WTC11 (cell line): ENCODE results near the gene RPS15. TPM values are rescaled to one million over a fixed set of nuclear protein-coding genes. Genes with fewer than 3 reads are reported as not detected.

Experiments
- ATAC-seq: fragments of 200-7000 bp; cut with Tn5 transposase; 2 replicates; pipeline ENCODE4 v1.10.0; 2021; ENCODE audit warnings: mild to moderate bottlenecking, moderate library complexity
- CTCF ChIA-PET: fragments of 300-600 bp; sonication (Branson Sonifier 250); formaldehyde crosslinking; loops from one replicate; lab custom pipeline; 2021; ENCODE audit warnings: antibody characterized with exemption; lab: Charles Lee
- POLR2A ChIA-PET: fragments of 350-600 bp; sonication (Branson Sonifier 250); formaldehyde crosslinking; loops from one replicate; lab custom pipeline; 2021; ENCODE audit warnings: antibody characterized with exemption; lab: Charles Lee
- DNase-seq: peaks from one replicate; pipeline ENCODE4 v3.0.0; 2021; ENCODE audit warnings: low spot score
- H3K27ac Mint-ChIP-seq: 2 replicates; pipeline ENCODE4 v1.8.0; 2021; ENCODE audit warnings: mixed read lengths
- H3K27me3 Mint-ChIP-seq: 2 replicates; pipeline ENCODE4 v1.8.0; 2021; ENCODE audit warnings: low read depth, mild to moderate bottlenecking, moderate library complexity, mixed read lengths
- H3K36me3 Mint-ChIP-seq: 2 replicates; pipeline ENCODE4 v1.8.0; 2021; ENCODE audit warnings: mixed read lengths
- H3K4me1 Mint-ChIP-seq: 2 replicates; pipeline ENCODE4 v1.8.0; 2022; ENCODE audit warnings: mixed read lengths
- H3K4me3 Mint-ChIP-seq: 2 replicates; pipeline ENCODE4 v1.8.0; 2021; ENCODE audit warnings: mild to moderate bottlenecking, moderate library complexity, mixed read lengths
- H3K9me3 Mint-ChIP-seq: 2 replicates; pipeline ENCODE4 v1.8.0; 2021; ENCODE audit warnings: mixed read lengths
- JUN ChIP-seq: sonication (generic); formaldehyde crosslinking; IDR thresholded peaks from 2 replicates; pipeline ENCODE4 v1.8.0; 2023; ENCODE audit warnings: mild to moderate bottlenecking, missing genetic modification reagents
- MYBL2 ChIP-seq: sonication (generic); formaldehyde crosslinking; IDR thresholded peaks from 2 replicates; pipeline ENCODE4 v1.8.1; 2023; ENCODE audit warnings: mild to moderate bottlenecking, moderate library complexity, missing genetic modification reagents
- NFATC4 ChIP-seq: fragments of 250-450 bp; sonication (Bioruptor Pico); IDR thresholded peaks from 2 replicates; pipeline ENCODE4 v1.9.0; 2021; ENCODE audit warnings: mild to moderate bottlenecking
- NFE2L1 ChIP-seq: sonication (generic); formaldehyde crosslinking; IDR thresholded peaks from 2 replicates; pipeline ENCODE4 v1.8.1; 2023; ENCODE audit warnings: missing genetic modification reagents
- NR1H2 ChIP-seq: sonication (generic); formaldehyde crosslinking; IDR thresholded peaks from 2 replicates; pipeline ENCODE4 v1.9.0; 2021; ENCODE audit warnings: mild to moderate bottlenecking, moderate library complexity, missing genetic modification reagents
- NR2C2 ChIP-seq: sonication (generic); formaldehyde crosslinking; IDR thresholded peaks from 2 replicates; pipeline ENCODE4 v1.8.0; 2022; ENCODE audit warnings: mild to moderate bottlenecking, missing genetic modification reagents
- OVOL2 ChIP-seq: fragments of 250-450 bp; sonication (Bioruptor Pico); IDR thresholded peaks from 2 replicates; pipeline ENCODE4 v1.9.0; 2021; ENCODE audit warnings: mild to moderate bottlenecking, borderline replicate concordance
- SMAD4 ChIP-seq: sonication (generic); formaldehyde crosslinking; IDR thresholded peaks from 2 replicates; pipeline ENCODE4 v1.8.0; 2022; ENCODE audit warnings: mild to moderate bottlenecking, missing genetic modification reagents
- SOX15 ChIP-seq: fragments of 250-450 bp; sonication (Bioruptor Pico); IDR thresholded peaks from 2 replicates; pipeline ENCODE4 v1.9.0; 2021; ENCODE audit warnings: mild to moderate bottlenecking
- TCF7 ChIP-seq: sonication (generic); formaldehyde crosslinking; IDR thresholded peaks from 2 replicates; pipeline ENCODE4 v1.8.0; 2022; ENCODE audit warnings: mild to moderate bottlenecking, low read depth, missing genetic modification reagents, moderate library complexity
- total RNA-seq: library from RNA; stranded (reverse); gene quantifications from 3 replicates; pipeline ENCODE4 v1.2.3, GENCODE V29; 2021
- TF ChIP-seq, protein P1 (sequence below): sonication (generic); formaldehyde crosslinking; IDR thresholded peaks from 2 replicates; pipeline ENCODE4 v1.8.1; 2022; ENCODE audit warnings: missing genetic modification reagents, borderline replicate concordance
- TF ChIP-seq, protein P2 (sequence below): sonication (generic); formaldehyde crosslinking; IDR thresholded peaks from 2 replicates; pipeline ENCODE4 v1.8.0; 2022; ENCODE audit warnings: mild to moderate bottlenecking, missing genetic modification reagents
- TF ChIP-seq, protein P3 (sequence below): sonication (generic); formaldehyde crosslinking; IDR thresholded peaks from 2 replicates; pipeline ENCODE4 v1.8.0; 2022; ENCODE audit warnings: mild to moderate bottlenecking, missing genetic modification reagents
- TF ChIP-seq, protein P4 (sequence below): sonication (generic); formaldehyde crosslinking; conservative IDR thresholded peaks from 2 replicates; pipeline ENCODE4 v1.8.1; 2022; ENCODE audit warnings: mild to moderate bottlenecking, missing genetic modification reagents
- TF ChIP-seq, protein P5 (sequence below): sonication (generic); formaldehyde crosslinking; IDR thresholded peaks from 2 replicates; pipeline ENCODE4 v1.8.1; 2023; ENCODE audit warnings: mild to moderate bottlenecking, missing genetic modification reagents, moderate library complexity
- TF ChIP-seq, protein P6 (sequence below): fragments of 200-600 bp; IDR thresholded peaks from 2 replicates; pipeline ENCODE4 v1.8.0; 2022; ENCODE audit warnings: antibody characterized with exemption
- TF ChIP-seq, protein P7 (sequence below): sonication (generic); formaldehyde crosslinking; IDR thresholded peaks from 2 replicates; pipeline ENCODE4 v1.8.0; 2023; ENCODE audit warnings: missing genetic modification reagents, mild to moderate bottlenecking, borderline replicate concordance
- TF ChIP-seq, protein P8 (sequence below): sonication (generic); formaldehyde crosslinking; IDR thresholded peaks from 2 replicates; pipeline ENCODE4 v1.8.1; 2022; ENCODE audit warnings: low read depth, mild to moderate bottlenecking, moderate library complexity, missing genetic modification reagents, borderline replicate concordance
- TF ChIP-seq, protein P9 (sequence below): sonication (generic); formaldehyde crosslinking; IDR thresholded peaks from 2 replicates; pipeline ENCODE4 v1.8.1; 2022; ENCODE audit warnings: mild to moderate bottlenecking, missing genetic modification reagents, moderate library complexity, borderline replicate concordance

The RPS15 gene
- total RNA-seq, 1 experiment from 2014 or later, result 1,932 TPM

DNA sequence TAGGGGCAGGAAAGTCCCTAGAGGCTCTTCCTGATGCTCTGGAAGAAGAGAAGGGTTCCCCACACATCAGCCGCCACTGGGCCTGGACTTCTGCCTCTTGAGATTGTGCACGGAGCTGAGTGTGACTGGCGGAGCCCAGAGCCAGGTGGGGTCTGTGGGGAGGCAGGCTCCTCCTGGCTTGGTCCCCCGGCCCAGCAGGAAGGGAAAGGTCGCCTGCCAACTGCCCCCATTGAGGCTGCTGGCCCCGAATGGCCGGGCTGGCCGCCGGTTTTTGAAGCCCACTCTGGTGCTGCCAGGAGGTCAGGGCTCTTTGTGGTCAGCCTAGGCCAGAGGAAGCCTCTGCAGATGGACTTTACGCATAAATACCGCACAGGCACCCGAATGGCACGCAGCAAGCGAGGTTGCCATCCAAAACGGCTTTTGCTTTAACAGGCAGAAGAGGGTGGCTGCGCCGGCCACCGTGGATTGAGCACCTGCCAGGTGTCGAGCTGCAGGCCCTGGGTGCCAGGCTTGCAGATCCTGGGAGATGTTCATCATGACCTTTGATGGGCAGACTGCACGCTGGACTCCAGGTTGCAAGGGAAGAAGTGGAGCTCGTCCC is 25.8 kb upstream of the RPS15 start:
- H3K4me1 Mint-ChIP-seq, result peaks cover 72% of the 10 kb centered on the region
- H3K27ac Mint-ChIP-seq, result peak overlapping the region; percentile 87
- no peaks in the 10 kb centered on the region for H3K9me3 Mint-ChIP-seq
- no peaks in the 10 kb centered on the region for H3K27me3 Mint-ChIP-seq
- ATAC-seq (no peak), DNase-seq (no peak)
- TF ChIP-seq, protein P1, sequence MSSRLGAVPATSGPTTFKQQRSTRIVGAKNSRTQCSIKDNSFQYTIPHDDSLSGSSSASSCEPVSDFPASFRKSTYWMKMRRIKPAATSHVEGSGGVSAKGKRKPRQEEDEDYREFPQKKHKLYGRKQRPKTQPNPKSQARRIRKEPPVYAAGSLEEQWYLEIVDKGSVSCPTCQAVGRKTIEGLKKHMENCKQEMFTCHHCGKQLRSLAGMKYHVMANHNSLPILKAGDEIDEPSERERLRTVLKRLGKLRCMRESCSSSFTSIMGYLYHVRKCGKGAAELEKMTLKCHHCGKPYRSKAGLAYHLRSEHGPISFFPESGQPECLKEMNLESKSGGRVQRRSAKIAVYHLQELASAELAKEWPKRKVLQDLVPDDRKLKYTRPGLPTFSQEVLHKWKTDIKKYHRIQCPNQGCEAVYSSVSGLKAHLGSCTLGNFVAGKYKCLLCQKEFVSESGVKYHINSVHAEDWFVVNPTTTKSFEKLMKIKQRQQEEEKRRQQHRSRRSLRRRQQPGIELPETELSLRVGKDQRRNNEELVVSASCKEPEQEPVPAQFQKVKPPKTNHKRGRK (CRISPR knock-in tag), result no peak
- TF ChIP-seq MYBL2 (CRISPR knock-in tag), result no peak
- TF ChIP-seq, protein P2, sequence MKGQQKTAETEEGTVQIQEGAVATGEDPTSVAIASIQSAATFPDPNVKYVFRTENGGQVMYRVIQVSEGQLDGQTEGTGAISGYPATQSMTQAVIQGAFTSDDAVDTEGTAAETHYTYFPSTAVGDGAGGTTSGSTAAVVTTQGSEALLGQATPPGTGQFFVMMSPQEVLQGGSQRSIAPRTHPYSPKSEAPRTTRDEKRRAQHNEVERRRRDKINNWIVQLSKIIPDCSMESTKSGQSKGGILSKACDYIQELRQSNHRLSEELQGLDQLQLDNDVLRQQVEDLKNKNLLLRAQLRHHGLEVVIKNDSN (CRISPR knock-in tag), result no peak
- no peak for TF ChIP-seq NR2C2
- TF ChIP-seq, protein P3, sequence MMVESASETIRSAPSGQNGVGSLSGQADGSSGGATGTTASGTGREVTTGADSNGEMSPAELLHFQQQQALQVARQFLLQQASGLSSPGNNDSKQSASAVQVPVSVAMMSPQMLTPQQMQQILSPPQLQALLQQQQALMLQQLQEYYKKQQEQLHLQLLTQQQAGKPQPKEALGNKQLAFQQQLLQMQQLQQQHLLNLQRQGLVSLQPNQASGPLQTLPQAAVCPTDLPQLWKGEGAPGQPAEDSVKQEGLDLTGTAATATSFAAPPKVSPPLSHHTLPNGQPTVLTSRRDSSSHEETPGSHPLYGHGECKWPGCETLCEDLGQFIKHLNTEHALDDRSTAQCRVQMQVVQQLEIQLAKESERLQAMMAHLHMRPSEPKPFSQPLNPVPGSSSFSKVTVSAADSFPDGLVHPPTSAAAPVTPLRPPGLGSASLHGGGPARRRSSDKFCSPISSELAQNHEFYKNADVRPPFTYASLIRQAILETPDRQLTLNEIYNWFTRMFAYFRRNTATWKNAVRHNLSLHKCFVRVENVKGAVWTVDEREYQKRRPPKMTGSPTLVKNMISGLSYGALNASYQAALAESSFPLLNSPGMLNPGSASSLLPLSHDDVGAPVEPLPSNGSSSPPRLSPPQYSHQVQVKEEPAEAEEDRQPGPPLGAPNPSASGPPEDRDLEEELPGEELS (CRISPR knock-in tag), result no peak
- TF ChIP-seq, protein P4, sequence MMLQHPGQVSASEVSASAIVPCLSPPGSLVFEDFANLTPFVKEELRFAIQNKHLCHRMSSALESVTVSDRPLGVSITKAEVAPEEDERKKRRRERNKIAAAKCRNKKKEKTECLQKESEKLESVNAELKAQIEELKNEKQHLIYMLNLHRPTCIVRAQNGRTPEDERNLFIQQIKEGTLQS (CRISPR knock-in tag), result no peak
- no peak for TF ChIP-seq NFE2L1 (CRISPR knock-in tag)
- no peak for TF ChIP-seq NR1H2
- no peak for TF ChIP-seq TCF7 (CRISPR knock-in tag)
- TF ChIP-seq, protein P5, sequence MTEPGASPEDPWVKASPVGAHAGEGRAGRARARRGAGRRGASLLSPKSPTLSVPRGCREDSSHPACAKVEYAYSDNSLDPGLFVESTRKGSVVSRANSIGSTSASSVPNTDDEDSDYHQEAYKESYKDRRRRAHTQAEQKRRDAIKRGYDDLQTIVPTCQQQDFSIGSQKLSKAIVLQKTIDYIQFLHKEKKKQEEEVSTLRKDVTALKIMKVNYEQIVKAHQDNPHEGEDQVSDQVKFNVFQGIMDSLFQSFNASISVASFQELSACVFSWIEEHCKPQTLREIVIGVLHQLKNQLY (CRISPR knock-in tag), result no peak
- TF ChIP-seq, protein P6, sequence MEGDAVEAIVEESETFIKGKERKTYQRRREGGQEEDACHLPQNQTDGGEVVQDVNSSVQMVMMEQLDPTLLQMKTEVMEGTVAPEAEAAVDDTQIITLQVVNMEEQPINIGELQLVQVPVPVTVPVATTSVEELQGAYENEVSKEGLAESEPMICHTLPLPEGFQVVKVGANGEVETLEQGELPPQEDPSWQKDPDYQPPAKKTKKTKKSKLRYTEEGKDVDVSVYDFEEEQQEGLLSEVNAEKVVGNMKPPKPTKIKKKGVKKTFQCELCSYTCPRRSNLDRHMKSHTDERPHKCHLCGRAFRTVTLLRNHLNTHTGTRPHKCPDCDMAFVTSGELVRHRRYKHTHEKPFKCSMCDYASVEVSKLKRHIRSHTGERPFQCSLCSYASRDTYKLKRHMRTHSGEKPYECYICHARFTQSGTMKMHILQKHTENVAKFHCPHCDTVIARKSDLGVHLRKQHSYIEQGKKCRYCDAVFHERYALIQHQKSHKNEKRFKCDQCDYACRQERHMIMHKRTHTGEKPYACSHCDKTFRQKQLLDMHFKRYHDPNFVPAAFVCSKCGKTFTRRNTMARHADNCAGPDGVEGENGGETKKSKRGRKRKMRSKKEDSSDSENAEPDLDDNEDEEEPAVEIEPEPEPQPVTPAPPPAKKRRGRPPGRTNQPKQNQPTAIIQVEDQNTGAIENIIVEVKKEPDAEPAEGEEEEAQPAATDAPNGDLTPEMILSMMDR, result no peak
- TF ChIP-seq, protein P7, sequence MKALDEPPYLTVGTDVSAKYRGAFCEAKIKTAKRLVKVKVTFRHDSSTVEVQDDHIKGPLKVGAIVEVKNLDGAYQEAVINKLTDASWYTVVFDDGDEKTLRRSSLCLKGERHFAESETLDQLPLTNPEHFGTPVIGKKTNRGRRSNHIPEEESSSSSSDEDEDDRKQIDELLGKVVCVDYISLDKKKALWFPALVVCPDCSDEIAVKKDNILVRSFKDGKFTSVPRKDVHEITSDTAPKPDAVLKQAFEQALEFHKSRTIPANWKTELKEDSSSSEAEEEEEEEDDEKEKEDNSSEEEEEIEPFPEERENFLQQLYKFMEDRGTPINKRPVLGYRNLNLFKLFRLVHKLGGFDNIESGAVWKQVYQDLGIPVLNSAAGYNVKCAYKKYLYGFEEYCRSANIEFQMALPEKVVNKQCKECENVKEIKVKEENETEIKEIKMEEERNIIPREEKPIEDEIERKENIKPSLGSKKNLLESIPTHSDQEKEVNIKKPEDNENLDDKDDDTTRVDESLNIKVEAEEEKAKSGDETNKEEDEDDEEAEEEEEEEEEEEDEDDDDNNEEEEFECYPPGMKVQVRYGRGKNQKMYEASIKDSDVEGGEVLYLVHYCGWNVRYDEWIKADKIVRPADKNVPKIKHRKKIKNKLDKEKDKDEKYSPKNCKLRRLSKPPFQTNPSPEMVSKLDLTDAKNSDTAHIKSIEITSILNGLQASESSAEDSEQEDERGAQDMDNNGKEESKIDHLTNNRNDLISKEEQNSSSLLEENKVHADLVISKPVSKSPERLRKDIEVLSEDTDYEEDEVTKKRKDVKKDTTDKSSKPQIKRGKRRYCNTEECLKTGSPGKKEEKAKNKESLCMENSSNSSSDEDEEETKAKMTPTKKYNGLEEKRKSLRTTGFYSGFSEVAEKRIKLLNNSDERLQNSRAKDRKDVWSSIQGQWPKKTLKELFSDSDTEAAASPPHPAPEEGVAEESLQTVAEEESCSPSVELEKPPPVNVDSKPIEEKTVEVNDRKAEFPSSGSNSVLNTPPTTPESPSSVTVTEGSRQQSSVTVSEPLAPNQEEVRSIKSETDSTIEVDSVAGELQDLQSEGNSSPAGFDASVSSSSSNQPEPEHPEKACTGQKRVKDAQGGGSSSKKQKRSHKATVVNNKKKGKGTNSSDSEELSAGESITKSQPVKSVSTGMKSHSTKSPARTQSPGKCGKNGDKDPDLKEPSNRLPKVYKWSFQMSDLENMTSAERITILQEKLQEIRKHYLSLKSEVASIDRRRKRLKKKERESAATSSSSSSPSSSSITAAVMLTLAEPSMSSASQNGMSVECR (CRISPR knock-in tag), result no peak
- TF ChIP-seq, protein P8, sequence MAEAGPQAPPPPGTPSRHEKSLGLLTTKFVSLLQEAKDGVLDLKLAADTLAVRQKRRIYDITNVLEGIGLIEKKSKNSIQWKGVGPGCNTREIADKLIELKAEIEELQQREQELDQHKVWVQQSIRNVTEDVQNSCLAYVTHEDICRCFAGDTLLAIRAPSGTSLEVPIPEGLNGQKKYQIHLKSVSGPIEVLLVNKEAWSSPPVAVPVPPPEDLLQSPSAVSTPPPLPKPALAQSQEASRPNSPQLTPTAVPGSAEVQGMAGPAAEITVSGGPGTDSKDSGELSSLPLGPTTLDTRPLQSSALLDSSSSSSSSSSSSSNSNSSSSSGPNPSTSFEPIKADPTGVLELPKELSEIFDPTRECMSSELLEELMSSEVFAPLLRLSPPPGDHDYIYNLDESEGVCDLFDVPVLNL (CRISPR knock-in tag), result no peak
- TF ChIP-seq SMAD4 (CRISPR knock-in tag), result no peak
- TF ChIP-seq OVOL2 (CRISPR knock-in tag), result no peak
- no peak for TF ChIP-seq NFATC4 (CRISPR knock-in tag)
- no peak for TF ChIP-seq SOX15 (CRISPR knock-in tag)
- TF ChIP-seq, protein P9, sequence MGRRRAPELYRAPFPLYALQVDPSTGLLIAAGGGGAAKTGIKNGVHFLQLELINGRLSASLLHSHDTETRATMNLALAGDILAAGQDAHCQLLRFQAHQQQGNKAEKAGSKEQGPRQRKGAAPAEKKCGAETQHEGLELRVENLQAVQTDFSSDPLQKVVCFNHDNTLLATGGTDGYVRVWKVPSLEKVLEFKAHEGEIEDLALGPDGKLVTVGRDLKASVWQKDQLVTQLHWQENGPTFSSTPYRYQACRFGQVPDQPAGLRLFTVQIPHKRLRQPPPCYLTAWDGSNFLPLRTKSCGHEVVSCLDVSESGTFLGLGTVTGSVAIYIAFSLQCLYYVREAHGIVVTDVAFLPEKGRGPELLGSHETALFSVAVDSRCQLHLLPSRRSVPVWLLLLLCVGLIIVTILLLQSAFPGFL (CRISPR knock-in tag), result no peak
- no peak for TF ChIP-seq JUN (CRISPR knock-in tag)
- ChIA-PET POLR2A (interaction anchor here (1.0 kb wide), 1 partner anchor 60 kb away, joined by 3 read pairs; no protein-coding TSS in a partner anchor), CTCF (interaction anchor here (1.3 kb wide), 1 partner anchor 97 kb away, joined by 3 read pairs; no protein-coding TSS in a partner anchor)
- no peak overlapping the region for H3K4me3 Mint-ChIP-seq
- peaks cover 30% of the 10 kb centered on the region for H3K36me3 Mint-ChIP-seq
